22Rv1 (cell line): ENCODE results near the gene AKAP3.

Experiments used
- H3K27ac ChIP-seq: fragments of 450-650 bp; 2 replicates; pipeline ENCODE4 v1.5.1; 2017
- ZFX ChIP-seq: fragments of 450-650 bp; IDR thresholded peaks from 2 replicates; pipeline ENCODE4 v1.6.1; 2017; ENCODE audit warnings: antibody characterized with exemption, borderline replicate concordance
- TF ChIP-seq, protein P1 (sequence below): fragments of 450-650 bp; IDR thresholded peaks from 2 replicates; pipeline ENCODE4 v1.5.1; 2017; ENCODE audit warnings: mild to moderate bottlenecking

The AKAP3 gene

DNA sequence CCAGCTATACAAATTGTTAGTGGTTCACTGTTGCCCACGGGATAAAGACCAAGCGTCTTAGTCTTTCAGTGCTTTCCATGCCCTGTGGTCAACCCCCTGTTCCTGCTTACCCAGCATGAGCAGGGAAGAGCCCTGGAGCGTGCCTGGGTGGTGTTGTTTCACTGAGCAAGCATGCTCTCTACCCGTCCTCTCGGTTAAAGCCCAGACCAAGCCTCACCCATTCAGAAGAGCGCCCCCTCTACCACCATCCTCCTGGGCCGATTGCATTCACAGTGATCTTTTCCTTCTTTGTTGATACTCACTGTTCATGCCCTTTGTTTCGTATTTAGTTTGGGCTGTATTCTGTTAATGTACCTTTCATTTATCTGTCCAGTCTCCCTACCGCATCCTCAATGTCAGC lies 61.7 kb downstream of the AKAP3 start:
- no peak overlapping the region for H3K27ac ChIP-seq
- TF ChIP-seq, protein P1, sequence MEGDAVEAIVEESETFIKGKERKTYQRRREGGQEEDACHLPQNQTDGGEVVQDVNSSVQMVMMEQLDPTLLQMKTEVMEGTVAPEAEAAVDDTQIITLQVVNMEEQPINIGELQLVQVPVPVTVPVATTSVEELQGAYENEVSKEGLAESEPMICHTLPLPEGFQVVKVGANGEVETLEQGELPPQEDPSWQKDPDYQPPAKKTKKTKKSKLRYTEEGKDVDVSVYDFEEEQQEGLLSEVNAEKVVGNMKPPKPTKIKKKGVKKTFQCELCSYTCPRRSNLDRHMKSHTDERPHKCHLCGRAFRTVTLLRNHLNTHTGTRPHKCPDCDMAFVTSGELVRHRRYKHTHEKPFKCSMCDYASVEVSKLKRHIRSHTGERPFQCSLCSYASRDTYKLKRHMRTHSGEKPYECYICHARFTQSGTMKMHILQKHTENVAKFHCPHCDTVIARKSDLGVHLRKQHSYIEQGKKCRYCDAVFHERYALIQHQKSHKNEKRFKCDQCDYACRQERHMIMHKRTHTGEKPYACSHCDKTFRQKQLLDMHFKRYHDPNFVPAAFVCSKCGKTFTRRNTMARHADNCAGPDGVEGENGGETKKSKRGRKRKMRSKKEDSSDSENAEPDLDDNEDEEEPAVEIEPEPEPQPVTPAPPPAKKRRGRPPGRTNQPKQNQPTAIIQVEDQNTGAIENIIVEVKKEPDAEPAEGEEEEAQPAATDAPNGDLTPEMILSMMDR: peak; percentile 12; the same call in 1 of the 2 replicates
- TF ChIP-seq ZFX: no peak

DNA sequence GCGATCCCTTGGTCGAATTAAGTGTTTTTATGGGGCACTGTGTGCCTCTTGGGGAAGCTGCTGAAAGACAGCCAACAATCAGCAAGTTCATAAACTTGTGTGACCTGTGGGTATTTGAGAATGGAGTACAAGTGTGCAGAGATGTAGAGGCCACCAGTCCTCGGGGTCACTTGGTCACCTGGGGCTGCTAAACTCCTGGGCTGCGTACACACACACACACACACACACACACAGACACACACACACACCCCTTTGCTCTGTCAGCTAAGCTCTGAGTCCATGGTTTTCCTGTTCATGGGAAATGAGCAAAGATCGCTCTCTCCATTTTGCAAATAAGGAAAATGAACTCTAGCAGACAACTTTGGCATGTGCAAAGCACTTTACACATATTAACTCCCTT lies 62.4 kb downstream of the AKAP3 start:
- H3K27ac ChIP-seq: no peak overlapping the region
- no peak for TF ChIP-seq ZFX
- TF ChIP-seq, protein P1: no peak

DNA sequence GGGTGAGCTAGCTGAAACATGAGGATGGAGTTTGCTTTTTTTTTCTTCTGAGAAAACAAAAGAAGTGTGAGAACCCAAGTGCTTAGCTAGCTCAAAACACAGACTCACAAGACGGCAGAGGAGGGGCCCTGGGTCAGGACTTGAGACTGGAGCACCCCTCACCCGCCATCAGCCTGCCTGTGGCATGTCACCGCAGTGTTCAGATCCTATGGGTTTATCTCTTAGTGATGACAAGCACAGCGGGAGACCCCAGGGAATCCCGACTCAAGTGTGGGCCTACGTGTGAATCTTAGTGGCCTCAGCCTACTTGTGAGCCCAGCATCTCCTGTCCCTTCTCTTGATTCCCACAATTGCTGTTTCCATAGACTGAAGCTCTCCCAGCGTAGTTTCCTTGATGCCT lies 64.0 kb downstream of the AKAP3 start:
- no peak for TF ChIP-seq ZFX
- TF ChIP-seq, protein P1: no peak

GRCh38 chr12:4584281-4584680 lies 64.6 kb downstream of the AKAP3 start:
- TF ChIP-seq, protein P1: no peak
- TF ChIP-seq ZFX: no peak
- no peak overlapping the region for H3K27ac ChIP-seq

More for the DNA sequence above, 64.0 kb downstream of the AKAP3 start:
- no peak overlapping the region for H3K27ac ChIP-seq

DNA sequence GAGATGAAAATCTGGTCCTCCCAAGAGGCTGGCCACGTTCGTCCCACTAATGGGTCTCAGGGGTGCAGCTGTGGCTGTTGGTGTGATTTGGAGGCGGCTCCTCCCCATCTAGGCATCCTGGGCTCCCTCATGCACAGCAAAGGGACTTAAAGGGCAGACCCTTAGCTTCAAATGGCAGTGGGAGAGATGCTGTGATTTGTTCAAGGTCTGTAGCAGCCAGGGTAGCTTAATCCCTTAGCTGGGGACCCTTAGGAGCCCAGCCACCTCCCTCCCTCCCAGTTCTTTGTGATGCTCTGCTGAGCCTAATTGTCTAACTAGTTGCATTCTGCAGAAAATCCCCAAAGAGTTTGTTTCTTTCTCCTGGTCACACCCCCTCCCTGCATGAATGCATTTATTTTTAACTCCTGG lies 68.6 kb downstream of the AKAP3 start:
- H3K27ac ChIP-seq: no peak overlapping the region
- no peak for TF ChIP-seq ZFX
- TF ChIP-seq, protein P1: no peak

DNA sequence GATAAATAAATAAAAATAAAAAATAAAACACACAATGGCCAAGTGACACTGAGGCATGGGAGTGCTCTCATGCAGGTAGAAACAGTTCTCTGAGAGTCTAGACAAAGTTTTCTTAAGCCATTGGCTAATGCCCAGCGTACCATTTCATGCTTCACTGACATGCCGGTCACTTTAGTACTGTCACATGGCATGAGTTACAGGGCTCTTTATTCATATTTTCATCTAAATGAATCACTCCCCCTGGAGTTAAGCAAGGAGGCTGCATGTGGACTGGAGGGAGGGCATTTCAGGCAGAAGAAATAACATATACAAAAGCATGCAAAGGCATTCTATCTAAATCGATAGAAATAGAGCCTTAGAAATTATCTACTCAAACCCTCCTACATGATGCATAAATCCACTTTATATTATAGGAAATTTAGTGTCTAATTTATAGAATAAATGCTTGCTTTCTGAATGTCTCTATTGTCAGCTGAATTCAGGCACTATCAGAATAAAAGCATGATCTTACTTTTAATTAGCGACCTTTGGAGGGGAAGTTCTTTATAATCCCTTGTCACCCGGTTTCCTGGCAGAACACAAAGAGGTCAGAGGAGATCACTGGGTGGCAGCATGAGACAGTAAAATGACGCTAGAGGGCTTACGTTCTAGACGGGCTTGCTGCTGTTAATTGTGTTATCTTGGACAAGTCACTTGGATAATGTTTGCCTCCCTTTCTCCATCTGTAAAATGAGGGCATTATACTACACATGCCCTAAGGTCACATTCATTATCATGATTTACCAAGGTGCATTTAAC lies 69.3 kb downstream of the AKAP3 start:
- no peak overlapping the region for H3K27ac ChIP-seq
- no peak for TF ChIP-seq ZFX
- TF ChIP-seq, protein P1: peak; percentile 27; the same call in 1 of the 2 replicates

DNA sequence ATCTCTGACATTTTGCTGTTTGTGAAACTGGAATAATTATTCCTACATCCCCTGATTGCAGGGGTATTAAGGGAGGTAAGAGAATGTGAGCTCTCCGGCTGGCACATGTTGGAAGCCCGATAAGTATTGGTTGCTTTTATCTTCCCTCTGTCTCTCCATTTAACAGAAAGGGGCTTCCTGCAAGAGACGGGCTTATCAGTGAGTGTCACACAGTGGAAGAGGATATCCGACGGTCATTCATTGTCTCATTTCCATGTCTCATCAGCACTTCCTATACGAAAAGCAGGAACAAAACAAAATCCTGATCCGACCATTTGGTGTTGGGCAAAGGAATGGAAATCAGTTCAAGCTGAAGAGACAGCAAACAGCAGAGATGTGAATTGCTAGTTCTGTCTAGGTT lies 76.2 kb downstream of the AKAP3 start:
- TF ChIP-seq, protein P1: no peak
- TF ChIP-seq ZFX: no peak
- H3K27ac ChIP-seq: no peak overlapping the region
